Gastroesophageal sphincter (tissue), 3 donors: ENCODE measurements around the gene NBL1.

ENCODE experiments used
- POLR2A ChIP-seq, 2 donors: fragments of 450-650 bp; IDR thresholded peaks; one replicate each; pipeline ENCODE4 v1.6.1; 2017; ENCODE audit warnings: antibody characterized with exemption in 2 of 2, mild to moderate bottlenecking in 2 of 2, moderate library complexity in 1 of 2
- POLR2AphosphoS5 ChIP-seq: sonication (generic); formaldehyde crosslinking; IDR thresholded peaks from one replicate; pipeline ENCODE4 v1.6.1; 2017; ENCODE audit warnings: antibody characterized with exemption
- TF ChIP-seq, protein P1 (sequence below), 4 experiments: fragments of 200-600 bp in 2 of 4; fragments of 450-650 bp in 2 of 4; sonication (generic) in 1 of 4; IDR thresholded peaks; one replicate each; pipeline ENCODE4 v1.5.1; 2017 to 2019; ENCODE audit warnings: antibody characterized with exemption in 4 of 4, mild to moderate bottlenecking in 2 of 4, moderate library complexity in 2 of 4

GRCh38 chr1:19654386-19654785, 10.3 kb downstream of the NBL1 start:
- TF ChIP-seq, protein P1, sequence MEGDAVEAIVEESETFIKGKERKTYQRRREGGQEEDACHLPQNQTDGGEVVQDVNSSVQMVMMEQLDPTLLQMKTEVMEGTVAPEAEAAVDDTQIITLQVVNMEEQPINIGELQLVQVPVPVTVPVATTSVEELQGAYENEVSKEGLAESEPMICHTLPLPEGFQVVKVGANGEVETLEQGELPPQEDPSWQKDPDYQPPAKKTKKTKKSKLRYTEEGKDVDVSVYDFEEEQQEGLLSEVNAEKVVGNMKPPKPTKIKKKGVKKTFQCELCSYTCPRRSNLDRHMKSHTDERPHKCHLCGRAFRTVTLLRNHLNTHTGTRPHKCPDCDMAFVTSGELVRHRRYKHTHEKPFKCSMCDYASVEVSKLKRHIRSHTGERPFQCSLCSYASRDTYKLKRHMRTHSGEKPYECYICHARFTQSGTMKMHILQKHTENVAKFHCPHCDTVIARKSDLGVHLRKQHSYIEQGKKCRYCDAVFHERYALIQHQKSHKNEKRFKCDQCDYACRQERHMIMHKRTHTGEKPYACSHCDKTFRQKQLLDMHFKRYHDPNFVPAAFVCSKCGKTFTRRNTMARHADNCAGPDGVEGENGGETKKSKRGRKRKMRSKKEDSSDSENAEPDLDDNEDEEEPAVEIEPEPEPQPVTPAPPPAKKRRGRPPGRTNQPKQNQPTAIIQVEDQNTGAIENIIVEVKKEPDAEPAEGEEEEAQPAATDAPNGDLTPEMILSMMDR (IDR thresholded peaks at IDR 0.05), result no peak
- TF ChIP-seq POLR2A (IDR thresholded peaks at IDR 0.05), result no peak
- no peak for TF ChIP-seq POLR2AphosphoS5
